HG03159 (cell line): ENCODE results near the gene MYH6.
"Not testable (repeated sequence)": the region's sequence is repeated elsewhere in the genome, so short reads cannot be mapped to it uniquely, and the experiment has no call there.

Source experiments
- ATAC-seq: cut with Tn5 transposase; IDR thresholded peaks from one replicate; pipeline ENCODE4 v1.9.1; 2021; ENCODE audit warnings: mild to moderate bottlenecking, moderate library complexity; ENCODE audit not compliant: unreplicated experiment

MYH6 gene

DNA sequence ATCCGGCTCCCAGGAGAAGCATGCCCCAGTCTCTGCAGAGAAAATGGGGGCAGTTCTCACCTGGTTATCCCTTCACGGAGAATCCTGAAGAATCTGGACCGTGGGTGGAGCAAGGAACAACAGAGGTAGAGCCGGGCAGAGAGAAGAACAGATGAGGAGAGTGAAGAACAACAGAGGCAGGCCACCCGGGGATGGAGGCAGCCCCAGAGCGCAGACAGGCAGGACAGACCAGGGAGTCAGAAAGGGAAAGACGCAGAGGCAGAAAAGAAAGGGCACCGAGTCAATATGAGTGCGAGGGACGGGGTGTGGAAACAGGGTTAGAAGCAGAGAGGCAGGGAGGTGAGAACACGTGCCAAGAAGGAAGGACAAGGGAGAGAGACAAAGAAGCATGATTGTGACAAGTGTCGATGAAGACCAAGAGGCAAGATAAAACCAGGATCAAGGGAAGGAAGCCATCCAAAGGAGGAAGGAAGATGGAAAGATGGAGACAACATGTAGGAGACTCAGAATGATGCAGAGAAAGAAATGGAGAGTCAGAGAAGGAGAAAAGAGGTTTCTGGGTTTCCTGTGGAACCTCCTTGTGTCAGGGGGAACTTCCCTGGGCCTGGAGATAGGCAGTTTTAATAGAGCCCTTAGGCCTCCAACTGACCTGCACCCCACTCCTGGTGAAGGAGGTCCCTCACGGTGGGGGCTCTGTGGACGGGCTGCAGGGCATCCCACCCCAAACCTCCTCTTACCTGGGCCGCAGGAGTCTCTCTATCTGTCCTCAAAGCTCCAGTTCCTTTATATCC lies at the start of gene MYH6:
MYH6 (minus strand) TSS at position 758 of the 791 bp plus-strand sequence. CDS start 1,050 bp downstream, outside the sequence.
- ATAC-seq: no peak

DNA sequence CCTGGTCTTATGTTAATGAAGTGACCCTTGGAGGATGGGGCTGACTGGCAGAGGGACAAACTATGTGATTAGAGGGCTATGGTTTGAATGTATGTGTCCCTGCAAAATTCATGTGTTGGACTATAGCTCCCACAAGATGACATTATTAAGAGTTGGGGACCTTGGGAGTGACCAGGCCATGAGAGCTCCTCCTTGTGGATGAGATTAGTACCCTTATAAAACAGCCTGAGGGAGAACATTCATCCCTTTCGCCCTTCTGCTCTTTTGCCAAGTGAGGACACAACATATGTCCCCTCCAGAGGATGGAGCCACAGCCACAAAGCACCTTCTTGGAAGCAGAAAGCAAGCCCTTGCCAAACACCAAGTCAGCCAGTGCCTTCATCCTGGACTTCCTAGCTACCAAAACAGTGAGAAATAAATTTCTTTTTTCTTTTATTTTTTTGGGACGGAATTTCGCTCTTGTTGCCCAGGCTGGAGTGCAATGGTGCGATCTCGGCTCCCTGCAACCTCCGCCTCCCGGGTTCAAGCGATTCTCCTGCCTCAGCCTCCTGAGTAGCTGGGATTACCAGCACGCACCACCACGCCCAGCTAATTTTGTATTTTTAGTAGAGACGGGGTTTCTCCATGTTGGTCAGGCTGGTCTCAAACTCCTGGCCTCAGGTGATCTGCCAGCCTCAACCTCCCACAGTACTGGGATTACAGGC lies 49.0 kb upstream of the MYH6 start:
- not testable (repeated sequence) for ATAC-seq

DNA sequence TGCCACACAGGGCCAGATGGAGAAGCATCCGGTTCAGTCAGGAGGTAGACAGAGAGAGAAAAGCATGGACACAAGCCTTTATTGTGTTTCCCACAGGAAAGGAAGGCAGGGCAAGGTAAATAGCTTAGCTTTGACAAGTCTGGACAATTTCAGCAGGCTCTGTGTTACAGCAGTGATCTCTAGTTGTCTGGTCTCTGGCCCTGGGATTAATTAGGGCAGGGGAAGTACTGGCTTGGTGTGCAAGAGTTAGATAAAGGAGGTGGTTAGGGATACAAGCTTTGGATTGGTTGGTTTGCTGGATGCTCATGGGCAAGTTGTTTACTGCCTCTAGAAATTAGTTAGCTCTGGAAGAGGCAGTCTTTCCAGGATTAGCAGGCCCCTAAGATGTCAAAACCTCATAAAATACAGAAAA lies 46.4 kb upstream of the MYH6 start:
- no peak for ATAC-seq

DNA sequence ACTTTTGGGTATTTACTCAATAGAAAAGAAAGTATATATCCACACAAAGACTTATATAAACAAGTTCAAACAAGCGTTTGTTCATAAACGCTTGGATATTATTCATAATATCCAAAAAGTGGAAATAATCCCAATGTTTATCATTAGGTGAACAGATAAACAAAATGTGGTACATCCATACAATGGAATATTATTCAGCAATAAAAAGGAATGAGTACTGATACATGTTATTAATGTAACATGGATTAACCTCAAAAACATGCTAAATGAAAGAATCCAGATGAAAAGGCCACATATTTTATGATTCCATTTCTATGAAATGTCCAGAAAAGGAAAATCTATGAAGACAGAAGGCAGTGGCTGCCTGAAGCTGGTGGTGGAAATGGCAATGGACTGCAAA lies 44.2 kb upstream of the MYH6 start:
- no peak for ATAC-seq

DNA sequence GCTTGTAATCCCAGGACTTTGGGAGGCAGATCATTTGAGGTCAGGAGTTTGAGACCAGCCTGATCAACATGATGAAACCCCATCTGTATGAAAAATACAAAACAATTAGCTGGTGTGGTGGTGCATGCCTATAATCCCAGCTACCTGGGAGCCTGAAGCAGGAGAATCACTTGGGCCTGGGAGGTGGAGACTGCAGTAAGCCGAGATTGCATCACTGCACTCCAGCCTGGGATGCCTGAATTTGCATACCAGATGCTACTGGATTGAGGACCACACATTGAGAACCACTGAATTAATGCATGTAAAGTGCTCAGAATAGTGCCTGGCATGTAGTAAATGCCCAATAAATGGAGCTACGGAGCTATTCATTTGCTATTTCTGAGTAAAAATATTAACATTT lies 42.3 kb upstream of the MYH6 start:
- ATAC-seq: no peak

DNA sequence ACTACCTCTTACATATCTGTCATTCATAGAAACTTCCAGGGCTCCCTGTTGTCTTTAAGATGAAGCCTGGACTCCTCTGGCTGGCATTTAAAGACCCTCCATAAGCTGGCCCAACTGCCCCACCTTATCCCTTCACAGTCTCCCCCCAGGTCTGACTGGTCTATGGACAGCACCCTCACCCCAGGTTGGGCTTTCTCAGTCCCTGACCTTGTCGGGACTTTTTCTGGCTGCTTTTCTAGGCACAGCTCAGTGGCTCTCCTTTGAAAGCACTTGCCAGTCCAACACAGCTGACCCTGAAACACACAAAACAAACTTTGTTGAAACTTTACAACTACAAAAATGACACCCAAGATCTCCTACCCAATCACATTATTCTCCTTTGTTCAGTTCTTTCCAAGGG lies 41.2 kb upstream of the MYH6 start:
- ATAC-seq: no peak

DNA sequence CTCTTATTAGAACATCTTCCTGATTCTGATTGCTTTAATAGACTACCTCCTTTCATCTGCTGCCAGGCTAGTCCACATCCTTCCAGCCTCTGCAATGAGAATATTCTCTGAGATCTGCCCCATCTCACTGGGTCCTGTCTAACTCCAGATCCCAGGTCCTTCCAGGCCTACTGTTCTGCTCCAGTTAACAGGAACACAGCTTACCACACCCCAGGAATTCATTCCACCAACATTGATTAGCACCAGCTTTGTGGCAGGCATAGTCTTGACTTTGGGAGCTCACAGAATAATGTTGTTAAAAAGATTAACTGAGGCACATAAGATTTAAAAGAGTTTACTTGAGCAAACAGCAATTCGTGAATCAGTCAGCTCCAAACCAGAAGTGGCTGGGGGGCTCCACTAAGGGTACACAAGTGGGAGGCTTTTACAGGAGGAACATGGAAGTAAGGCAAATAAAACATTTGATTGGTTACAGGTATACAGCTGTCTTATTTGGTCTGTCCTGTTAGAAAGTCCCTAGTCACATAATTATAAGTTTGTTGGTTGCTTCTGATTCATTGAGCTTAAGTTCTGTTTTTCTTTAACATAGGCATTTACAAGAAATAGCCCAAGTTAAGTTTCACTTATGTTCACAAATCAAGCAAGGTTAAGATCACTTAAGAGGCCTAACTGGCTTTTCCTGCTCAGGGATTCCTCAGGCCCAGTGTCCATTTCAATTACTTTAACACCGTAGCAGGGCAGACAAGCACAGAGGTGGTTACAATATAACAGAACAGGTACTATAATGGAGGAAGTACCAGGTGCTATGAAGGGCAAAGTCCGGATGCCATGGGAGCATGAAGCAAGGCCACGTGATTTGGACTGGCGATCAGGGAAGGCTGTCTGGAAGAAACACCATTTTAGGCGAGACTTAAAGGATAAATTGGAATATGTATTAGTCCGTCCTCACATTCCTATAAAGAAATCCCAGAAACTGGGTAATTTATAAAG lies 39.6 kb upstream of the MYH6 start:
- ATAC-seq: no peak

DNA sequence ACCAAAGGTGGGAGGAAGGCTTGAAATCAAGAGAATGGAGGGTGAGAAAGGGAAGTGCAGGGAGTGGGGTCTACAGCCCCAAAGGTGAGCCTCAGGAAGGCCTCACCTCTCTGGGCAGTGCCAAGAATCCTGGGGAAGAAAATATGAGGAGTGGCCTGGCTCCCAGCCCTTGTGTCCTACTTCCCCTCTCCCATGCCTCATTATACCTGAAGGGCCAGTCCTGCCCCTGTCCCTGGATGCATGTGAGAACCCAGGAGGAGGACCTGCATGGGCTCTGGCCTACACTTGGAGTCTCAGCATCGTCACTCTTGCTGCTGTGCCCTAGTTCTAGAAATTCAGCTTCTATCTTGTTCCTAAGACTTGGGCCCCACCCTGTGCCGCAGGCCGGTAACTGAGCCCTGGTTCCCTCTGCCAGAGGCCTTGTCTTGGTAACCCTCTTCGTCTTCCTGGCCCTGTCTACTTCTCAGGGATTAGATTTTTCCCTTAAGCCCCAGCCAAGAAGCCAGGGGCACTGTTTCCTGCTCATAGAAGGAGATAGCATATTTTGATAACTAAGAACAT lies 38.3 kb upstream of the MYH6 start:
- ATAC-seq: no peak

DNA sequence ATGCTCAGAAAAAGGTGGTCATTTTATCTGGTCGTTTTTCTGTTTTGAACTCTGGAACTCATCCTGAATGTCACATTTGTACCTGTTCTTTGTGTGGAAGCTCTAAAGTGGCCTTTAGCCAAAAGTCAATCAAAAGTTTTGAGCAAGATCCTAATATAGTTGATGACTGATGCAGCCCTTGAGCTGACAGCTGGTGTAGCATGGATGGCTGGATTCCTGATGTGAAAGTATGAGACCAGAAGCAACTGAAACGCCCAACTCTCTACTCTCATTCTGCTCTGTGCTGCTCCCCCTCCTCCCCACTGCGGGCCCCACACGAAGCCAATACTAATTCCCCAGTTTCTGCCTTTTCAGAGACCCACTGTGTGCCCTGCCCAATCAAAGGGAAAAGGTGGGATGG lies 37.7 kb upstream of the MYH6 start:
- no peak for ATAC-seq

DNA sequence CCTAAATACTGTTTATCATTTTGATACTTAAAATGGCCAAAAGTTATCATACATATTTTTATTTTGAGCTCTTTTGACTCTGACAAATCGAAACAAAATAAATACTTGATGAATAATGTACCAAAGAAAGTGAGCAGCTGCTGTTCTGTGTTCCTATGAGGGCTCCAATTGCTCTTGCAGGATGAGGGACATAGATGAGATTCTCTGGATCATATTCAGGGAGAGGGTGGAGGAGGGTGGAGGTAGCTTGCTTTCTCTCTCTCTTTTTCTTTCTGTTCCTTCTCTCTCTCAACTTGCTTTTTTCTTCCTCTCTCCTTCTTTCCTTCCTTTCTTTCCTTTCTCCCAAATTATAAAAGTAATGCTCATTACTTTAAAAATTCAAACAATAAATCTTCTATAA lies 36.2 kb upstream of the MYH6 start:
- ATAC-seq: no peak

DNA sequence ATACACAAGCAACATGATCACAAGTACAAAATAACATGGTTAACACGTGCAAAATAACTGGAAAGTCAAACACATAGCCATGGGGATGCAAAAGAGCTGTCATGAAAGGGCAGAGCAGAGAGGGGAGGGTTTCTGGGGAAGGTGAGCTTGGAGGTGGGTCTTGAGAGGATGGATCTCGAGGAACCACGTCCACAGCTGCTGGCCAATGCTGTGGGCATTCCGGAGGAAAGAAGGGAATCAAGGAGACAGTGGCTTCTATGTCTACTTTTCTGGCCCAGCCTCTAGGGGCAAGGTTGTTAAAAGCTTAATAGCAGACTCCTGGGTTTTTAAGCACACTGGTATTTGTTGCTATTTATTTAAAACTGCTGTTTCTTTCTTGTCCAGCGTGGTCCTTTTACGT lies 35.8 kb upstream of the MYH6 start:
- ATAC-seq: no peak

DNA sequence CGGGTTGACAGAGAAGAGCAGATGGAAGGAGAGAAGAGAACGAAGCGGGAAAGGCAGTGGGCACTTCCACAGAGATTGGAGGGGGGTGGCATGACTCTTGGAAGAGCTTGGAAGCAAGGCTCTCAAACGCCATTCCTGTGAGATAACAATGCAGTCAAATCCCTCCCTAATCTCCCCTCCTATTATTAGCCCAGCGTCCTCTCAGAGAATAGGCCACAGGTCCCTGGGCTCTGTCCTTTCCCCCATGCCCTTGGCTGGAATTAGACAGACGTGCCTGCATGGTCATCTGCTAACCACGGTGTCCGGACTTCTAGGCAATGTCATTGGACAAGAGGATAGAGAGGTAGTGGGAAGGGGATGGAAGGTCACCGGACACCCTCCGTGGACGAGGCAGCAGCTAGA lies 35.3 kb upstream of the MYH6 start:
- no peak for ATAC-seq

DNA sequence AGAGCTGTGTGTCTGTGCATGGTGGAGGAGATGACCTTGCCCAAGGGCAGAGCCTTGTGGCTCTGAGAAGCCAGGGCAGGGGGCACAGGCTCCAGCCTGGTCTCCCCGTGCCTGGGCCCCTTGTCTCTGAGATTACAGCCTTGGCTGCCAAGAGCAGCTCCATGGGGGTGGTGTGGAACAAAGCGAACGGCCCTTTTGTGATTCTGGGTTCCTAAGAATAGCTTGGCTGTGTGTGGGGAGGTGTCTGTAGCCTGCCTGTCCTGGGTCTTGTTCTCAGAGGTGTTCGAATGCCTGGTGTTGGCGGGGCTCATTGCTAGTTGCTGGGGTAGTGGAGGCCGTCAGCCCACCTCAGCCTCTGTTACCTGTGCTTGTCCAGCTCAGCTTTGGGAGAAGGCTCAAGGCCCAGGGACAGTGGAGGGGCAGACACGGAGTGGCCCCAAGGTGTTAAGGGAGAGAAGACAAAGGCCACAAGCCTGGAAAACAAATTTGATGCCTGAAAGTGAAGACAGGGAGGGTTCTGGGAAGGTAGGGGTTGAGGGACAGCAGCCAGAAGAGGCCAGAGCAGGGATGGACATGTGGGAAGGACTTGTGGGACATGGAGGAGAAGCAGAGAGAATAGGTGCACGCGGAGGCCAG lies 34.8 kb upstream of the MYH6 start:
- ATAC-seq: no peak

DNA sequence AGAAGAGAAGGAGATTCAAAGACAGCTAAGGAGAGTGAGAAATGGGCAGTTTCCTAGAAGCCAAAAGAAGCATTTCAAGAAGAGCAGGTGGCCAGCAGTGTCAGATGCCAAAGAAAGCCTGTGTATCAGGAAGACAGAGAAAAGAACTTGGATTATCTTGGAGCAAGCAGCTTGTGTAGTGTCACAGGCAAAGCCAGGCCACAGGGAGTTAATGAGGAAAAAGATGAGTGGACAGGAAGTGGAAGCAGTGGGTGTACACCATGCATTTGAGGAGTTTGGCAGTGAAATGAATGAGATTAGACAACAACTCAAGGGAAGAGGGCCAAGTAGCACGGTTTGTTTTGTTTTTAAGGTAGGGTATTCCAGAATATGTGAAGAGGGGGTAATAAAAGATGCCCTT lies 33.0 kb upstream of the MYH6 start:
- ATAC-seq: no peak

DNA sequence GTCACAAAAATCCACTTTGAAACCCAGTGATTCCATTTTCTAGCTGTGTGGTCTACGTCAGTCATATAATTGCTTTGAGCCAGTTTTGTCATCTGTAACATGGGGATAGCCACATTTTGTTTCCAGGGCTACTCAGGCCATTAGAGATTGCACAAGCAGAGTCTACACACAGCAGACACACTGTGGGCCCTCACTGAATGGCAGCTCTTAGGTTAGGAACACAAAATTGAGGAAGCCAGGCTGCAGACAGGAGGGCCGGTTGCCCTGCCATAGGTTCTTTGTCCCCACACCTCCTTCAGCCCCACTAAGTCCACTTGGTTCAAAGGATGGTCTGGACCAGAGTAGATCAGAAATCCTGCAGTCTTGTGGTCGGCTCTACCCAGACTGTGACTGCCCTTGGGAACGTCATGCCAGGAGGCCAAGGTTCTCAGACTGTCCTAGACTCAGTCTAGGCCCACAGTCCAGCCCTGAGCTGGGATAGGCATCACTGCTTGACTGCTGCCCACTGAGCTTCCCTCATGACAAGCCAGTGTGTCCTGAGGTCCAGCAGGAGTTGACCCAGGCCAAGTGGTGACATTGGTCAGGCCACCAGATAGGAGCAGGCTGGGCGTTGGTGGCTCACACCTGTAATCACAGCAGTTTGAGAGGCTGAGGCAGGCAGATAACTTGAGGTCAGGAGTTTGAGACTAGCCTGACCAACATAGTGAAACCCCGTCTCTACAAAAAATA lies 31.2 kb upstream of the MYH6 start:
- ATAC-seq: no peak

DNA sequence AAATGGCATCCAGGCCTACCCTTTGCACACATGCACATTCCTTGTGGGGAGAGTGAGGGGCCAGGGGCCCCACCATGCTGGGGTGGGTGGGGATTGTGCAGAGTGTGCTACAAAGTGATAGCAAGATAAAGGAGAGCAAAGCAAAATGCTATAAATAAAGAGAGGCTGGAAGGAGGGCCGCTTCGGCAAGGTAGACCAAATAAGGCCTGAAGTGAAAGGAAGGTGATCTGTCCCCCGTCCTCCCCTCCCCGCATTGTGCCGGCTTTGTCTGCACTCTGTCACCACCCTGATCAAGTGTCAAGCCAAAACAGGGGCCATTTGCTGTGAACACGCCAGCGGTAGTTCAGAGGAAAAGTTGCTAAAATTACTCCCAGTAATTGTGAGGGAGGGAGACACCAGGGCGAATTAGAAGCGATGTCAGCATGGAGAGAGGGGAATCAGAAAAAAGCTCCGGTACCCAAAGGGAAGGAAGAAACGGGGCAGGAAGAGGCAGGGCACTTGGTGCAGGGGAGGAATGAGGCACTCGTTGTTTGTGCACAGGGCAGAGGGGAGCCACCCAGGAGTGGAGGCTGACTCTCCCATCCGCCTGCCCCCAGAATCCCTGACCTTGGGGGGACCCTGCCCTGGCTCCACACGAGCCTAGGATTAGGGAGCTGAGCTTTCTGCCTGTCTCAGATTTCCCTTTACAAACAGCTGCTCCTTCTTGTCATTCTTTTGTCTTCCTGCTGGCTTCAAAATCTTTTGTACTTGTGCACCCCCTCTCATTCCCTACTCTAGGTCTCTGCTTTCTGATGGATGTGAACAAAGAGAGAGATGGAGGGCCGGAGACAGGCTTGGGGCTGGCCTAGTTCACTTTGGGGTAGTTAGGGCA lies 30.3 kb upstream of the MYH6 start:
- ATAC-seq: no peak

DNA sequence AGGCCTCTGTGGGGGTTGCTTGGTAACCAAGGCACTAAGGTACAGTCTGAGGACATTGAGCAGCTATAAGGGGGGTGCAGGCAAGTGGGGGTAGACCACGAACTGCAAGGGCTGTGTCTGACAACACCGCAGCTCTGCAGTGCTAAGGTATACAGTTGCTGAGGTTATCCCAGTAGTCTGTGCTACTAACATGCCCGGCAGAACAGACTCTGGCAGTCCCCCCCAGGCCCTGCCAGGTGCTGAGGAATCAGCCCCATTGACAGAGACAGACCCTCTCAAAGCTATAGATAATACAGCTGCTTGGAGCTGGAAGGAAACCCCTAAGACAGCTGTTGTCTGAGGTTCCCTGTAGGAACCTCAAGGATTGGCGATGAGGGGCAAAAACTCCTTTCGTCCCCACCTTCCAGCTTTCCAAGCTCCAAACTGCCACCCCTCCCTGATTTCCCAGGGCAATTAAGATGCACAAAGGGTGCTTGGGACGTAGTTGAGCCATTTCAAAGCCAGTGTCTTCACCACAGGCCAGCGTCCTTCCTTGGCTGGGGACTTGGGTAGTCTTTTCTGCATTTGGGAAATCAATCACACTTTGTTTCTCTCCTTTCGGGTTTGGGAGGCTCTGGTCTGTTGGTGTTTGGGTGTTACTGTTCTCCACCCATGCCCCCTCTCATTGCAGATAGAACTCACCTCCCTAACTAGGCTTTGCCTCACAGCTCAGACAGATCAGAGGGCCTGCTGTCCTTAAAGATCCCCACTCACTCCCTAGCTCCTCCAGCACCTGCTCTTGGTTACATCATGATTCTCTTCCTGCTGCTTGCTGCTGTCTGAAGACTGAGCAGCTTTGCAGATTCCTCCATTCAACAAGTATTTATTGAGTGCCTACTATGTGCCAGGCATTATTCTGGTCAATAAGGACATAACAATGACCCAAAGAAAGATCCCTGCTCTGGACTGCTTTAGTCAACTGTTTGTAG lies 29.3 kb upstream of the MYH6 start:
- no peak for ATAC-seq
